ENCODE measurements around the gene DCDC1. TPM values are rescaled to one million over a fixed set of nuclear protein-coding genes. Genes with fewer than 3 reads are reported as not detected.

The DCDC1 gene
- total and polyA plus RNA-seq, 2 donors (not counting 1 experiment from before 2014, with no cell fraction given): 0.05 to 0.17 TPM

DNA sequence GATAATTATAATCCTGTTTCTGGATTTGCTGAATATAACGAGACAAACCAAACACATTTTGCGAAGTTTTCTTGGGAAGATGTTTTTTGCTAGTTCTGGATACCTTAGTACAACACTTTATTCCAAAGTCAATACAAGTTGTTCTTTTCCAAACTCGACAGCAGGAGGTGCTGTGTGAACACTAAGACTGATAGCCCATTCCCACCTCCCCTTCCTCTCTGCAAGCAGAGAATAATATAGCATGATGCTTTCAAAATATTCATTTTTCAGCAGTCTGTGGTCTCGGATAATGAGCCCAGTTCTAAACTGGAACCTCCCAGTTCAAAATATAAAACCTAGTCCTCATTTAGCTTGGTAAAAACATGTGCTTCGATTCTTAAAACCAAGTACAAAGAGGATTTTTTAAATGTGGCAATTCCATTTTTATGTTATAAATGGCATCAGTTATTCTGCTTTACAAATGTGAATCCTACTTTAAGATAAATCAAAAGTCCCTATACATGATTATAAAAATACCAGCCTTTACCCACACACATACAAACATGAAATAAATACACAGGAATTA is 129.1 kb downstream of the DCDC1 start:
- H3K27me3 ChIP-seq (ENCODE audit: control insufficient read depth, insufficient read depth, low read length): no peaks in the 10 kb centered on the region
- DNase-seq (ENCODE audit: low read depth in 2 of 2): peak; percentile 47 to 70
- no peak for TF ChIP-seq EZH2 (IDR thresholded peaks at IDR 0.05; ENCODE audit: low read length, missing control alignments)
- TF ChIP-seq CTCF (conservative IDR thresholded peaks at IDR 0.05 in 1 of 2, IDR thresholded peaks at IDR 0.05 in 1 of 2; ENCODE audit: low read depth in 1 of 2, low read length in 2 of 2): peak; percentile 53 to 78
- H3K4me3 ChIP-seq (replicated peaks in 1 of 4; ENCODE audit: control extremely low read depth in 1 of 4, insufficient read depth in 1 of 4, low read depth in 3 of 4, low read length in 4 of 4): no peak overlapping the region
- H2AFZ ChIP-seq (ENCODE audit: low read length): no peak overlapping the region
- no peaks in the 10 kb centered on the region for H3K4me1 ChIP-seq (ENCODE audit: control insufficient read depth, extremely low read depth, insufficient read depth, low read length)
- no peaks in the 10 kb centered on the region for H3K79me2 ChIP-seq (ENCODE audit: control insufficient read depth, insufficient read depth, low read length)
- no peak overlapping the region for H3K4me2 ChIP-seq (ENCODE audit: extremely low read depth, insufficient read depth, low read length)
- no peaks in the 10 kb centered on the region for H3K36me3 ChIP-seq (ENCODE audit: control insufficient read depth, insufficient read depth, low read length)
- no peak overlapping the region for H3K9ac ChIP-seq (ENCODE audit: insufficient read depth, low read length)
- no peaks in the 10 kb centered on the region for H3K9me3 ChIP-seq (ENCODE audit: control insufficient read depth, insufficient read depth, low read depth, low read length)
- no peak overlapping the region for H3K27ac ChIP-seq (ENCODE audit: insufficient read depth, low read length)
- no peaks in the 10 kb centered on the region for H4K20me1 ChIP-seq (ENCODE audit: control insufficient read depth, extremely low read depth, insufficient read depth, low read length)

GRCh38 chr11:31237819-31238760 is 131.4 kb downstream of the DCDC1 start:
- peak; percentile 8 to 14 for DNase-seq (ENCODE audit: low read depth in 2 of 2)
- H3K27ac ChIP-seq (ENCODE audit: insufficient read depth, low read length): no peak overlapping the region
- H3K27me3 ChIP-seq (ENCODE audit: control insufficient read depth, insufficient read depth, low read length): no peaks in the 10 kb centered on the region
- H3K4me2 ChIP-seq (ENCODE audit: extremely low read depth, insufficient read depth, low read length): no peak overlapping the region
- TF ChIP-seq CTCF (conservative IDR thresholded peaks at IDR 0.05 in 1 of 2, IDR thresholded peaks at IDR 0.05 in 1 of 2; ENCODE audit: low read depth in 1 of 2, low read length in 2 of 2) (no peak), EZH2 (IDR thresholded peaks at IDR 0.05; ENCODE audit: low read length, missing control alignments) (no peak)
- H4K20me1 ChIP-seq (ENCODE audit: control insufficient read depth, extremely low read depth, insufficient read depth, low read length): no peaks in the 10 kb centered on the region
- no peak overlapping the region for H3K9ac ChIP-seq (ENCODE audit: insufficient read depth, low read length)
- H3K4me1 ChIP-seq (ENCODE audit: control insufficient read depth, extremely low read depth, insufficient read depth, low read length): no peaks in the 10 kb centered on the region
- H3K4me3 ChIP-seq (replicated peaks in 1 of 4; ENCODE audit: control extremely low read depth in 1 of 4, insufficient read depth in 1 of 4, low read depth in 3 of 4, low read length in 4 of 4): no peak overlapping the region
- no peaks in the 10 kb centered on the region for H3K36me3 ChIP-seq (ENCODE audit: control insufficient read depth, insufficient read depth, low read length)
- H3K79me2 ChIP-seq (ENCODE audit: control insufficient read depth, insufficient read depth, low read length): no peaks in the 10 kb centered on the region
- H2AFZ ChIP-seq (ENCODE audit: low read length): peak overlapping the region; percentile 19
- H3K9me3 ChIP-seq (ENCODE audit: control insufficient read depth, insufficient read depth, low read depth, low read length): no peaks in the 10 kb centered on the region

GRCh38 chr11:31236143-31236542 is 133.4 kb downstream of the DCDC1 start:
- Histone ChIP-seq H3K9ac (ENCODE audit: insufficient read depth, low read length) (no peak overlapping the region), H4K20me1 (ENCODE audit: control insufficient read depth, extremely low read depth, insufficient read depth, low read length) (no peaks in the 10 kb centered on the region), H3K79me2 (ENCODE audit: control insufficient read depth, insufficient read depth, low read length) (no peaks in the 10 kb centered on the region), H3K27me3 (ENCODE audit: control insufficient read depth, insufficient read depth, low read length) (no peaks in the 10 kb centered on the region), H3K4me1 (ENCODE audit: control insufficient read depth, extremely low read depth, insufficient read depth, low read length) (no peaks in the 10 kb centered on the region), H2AFZ (ENCODE audit: low read length) (no peak overlapping the region), H3K27ac (ENCODE audit: insufficient read depth, low read length) (no peak overlapping the region), H3K9me3 (ENCODE audit: control insufficient read depth, insufficient read depth, low read depth, low read length) (no peaks in the 10 kb centered on the region), H3K4me2 (ENCODE audit: extremely low read depth, insufficient read depth, low read length) (no peak overlapping the region), H3K36me3 (ENCODE audit: control insufficient read depth, insufficient read depth, low read length) (no peaks in the 10 kb centered on the region), H3K4me3 (replicated peaks in 1 of 4; ENCODE audit: control extremely low read depth in 1 of 4, insufficient read depth in 1 of 4, low read depth in 3 of 4, low read length in 4 of 4) (no peak overlapping the region)
- TF ChIP-seq EZH2 (IDR thresholded peaks at IDR 0.05; ENCODE audit: low read length, missing control alignments) (no peak), CTCF (conservative IDR thresholded peaks at IDR 0.05 in 1 of 2, IDR thresholded peaks at IDR 0.05 in 1 of 2; ENCODE audit: low read depth in 1 of 2, low read length in 2 of 2) (peak in 1 of 2 donors; percentile 41)
- DNase-seq (ENCODE audit: low read depth in 2 of 2): peak; percentile 7 to 35
